PC-3 (cell line): ENCODE data around the gene PIMREG. TPM values are rescaled to one million over a fixed set of nuclear protein-coding genes. Genes with fewer than 3 reads are reported as not detected.

Experiments
- ATAC-seq: fragments of 200-7000 bp; cut with Tn5 transposase; 2 replicates; pipeline ENCODE4 v1.9.1; 2020; ENCODE audit warnings: mild to moderate bottlenecking, moderate library complexity
- BruUV-seq: library from RNA; stranded (reverse); fragments of 400-500 nt; replicated peaks from 2 replicates; lab custom pipeline; 2021; lab: Mats Ljungman, UMichigan
- CTCF ChIA-PET: fragments of 300-600 bp; sonication (Branson Sonifier 250); formaldehyde crosslinking; loops from one replicate; lab custom pipeline; 2022; ENCODE audit warnings: antibody characterized with exemption; lab: Charles Lee
- POLR2A ChIA-PET: fragments of 300-600 bp; sonication (Branson Sonifier 250); formaldehyde crosslinking; loops from one replicate; lab custom pipeline; 2022; ENCODE audit warnings: antibody characterized with exemption; ENCODE audit not compliant: unreplicated experiment; lab: Charles Lee
- DNase-seq: peaks from one replicate; pipeline ENCODE4 v3.0.0-alpha.2; 2015
- H2AFZ ChIP-seq: fragments of 300-600 bp; sonication (generic); 2 replicates; pipeline ENCODE4 v1.6.0; 2016; ENCODE audit warnings: antibody characterized with exemption, low read length
- H3F3A ChIP-seq: fragments of 300-600 bp; sonication (generic); one replicate; pipeline ENCODE4 v1.6.0; 2017; ENCODE audit warnings: antibody characterized with exemption, low read length, control low read depth, mild to moderate bottlenecking; ENCODE audit not compliant: unreplicated experiment
- H3K27ac ChIP-seq: fragments of 300-600 bp; sonication (generic); 2 replicates; pipeline ENCODE4 v1.5.1; 2016; ENCODE audit warnings: mild to moderate bottlenecking, low read length
- H3K27me3 ChIP-seq: fragments of 300-600 bp; sonication (generic); 2 replicates; pipeline ENCODE4 v1.6.1; 2016; ENCODE audit warnings: low read length, mixed read lengths
- H3K36me3 ChIP-seq: fragments of 300-600 bp; sonication (generic); 2 replicates; pipeline ENCODE4 v1.6.1; 2016; ENCODE audit warnings: low read depth, mixed run types, low read length, mixed read lengths
- H3K4me1 ChIP-seq: fragments of 300-600 bp; sonication (generic); 2 replicates; pipeline ENCODE4 v1.5.1; 2016; ENCODE audit warnings: low read length; ENCODE audit not compliant: insufficient read depth
- H3K4me2 ChIP-seq: fragments of 300-600 bp; sonication (generic); 2 replicates; pipeline ENCODE4 v1.6.0; 2016; ENCODE audit warnings: low read length
- H3K4me3 ChIP-seq: fragments of 300-600 bp; sonication (generic); 2 replicates; pipeline ENCODE4 v1.5.1; 2016; ENCODE audit warnings: mild to moderate bottlenecking, low read length, mixed read lengths
- H3K79me2 ChIP-seq: fragments of 300-600 bp; sonication (generic); 2 replicates; pipeline ENCODE4 v1.6.1; 2017; ENCODE audit warnings: low read length, mixed read lengths
- H3K9ac ChIP-seq: fragments of 300-600 bp; sonication (generic); 2 replicates; pipeline ENCODE4 v1.6.0; 2016; ENCODE audit warnings: mild to moderate bottlenecking, low read length
- H3K9me2 ChIP-seq: fragments of 300-600 bp; sonication (generic); replicated peaks from 2 replicates; pipeline ENCODE4 v1.6.1; 2016; ENCODE audit warnings: mixed run types, low read length, mixed read lengths
- H3K9me3 ChIP-seq: fragments of 300-600 bp; sonication (generic); 2 replicates; pipeline ENCODE4 v1.6.1; 2016; ENCODE audit warnings: low read length, mixed read lengths
- H4K20me1 ChIP-seq: fragments of 300-600 bp; sonication (generic); 2 replicates; pipeline ENCODE4 v1.6.1; 2016; ENCODE audit warnings: low read length, mixed read lengths
- CTCF ChIP-seq: fragments of 300-600 bp; sonication (generic); conservative IDR thresholded peaks from 2 replicates; pipeline ENCODE4 v1.5.1; 2017; ENCODE audit warnings: antibody characterized with exemption, low read depth, mild to moderate bottlenecking, low read length
- EZH2 ChIP-seq: fragments of 300-600 bp; sonication (generic); IDR thresholded peaks from one replicate; pipeline ENCODE4 v1.6.1; 2017; ENCODE audit warnings: antibody characterized with exemption, mild to moderate bottlenecking, low read length; ENCODE audit not compliant: unreplicated experiment
- EZH2phosphoT487 ChIP-seq: fragments of 300-600 bp; sonication (generic); IDR thresholded peaks from 2 replicates; pipeline ENCODE4 v1.6.1; 2018; ENCODE audit warnings: mild to moderate bottlenecking, antibody characterized with exemption, low read length, borderline replicate concordance
- intact Hi-C: fragments of 100-400 bp; cut with micrococcal nuclease; formaldehyde crosslinking; loops from 2 replicates; pipeline ENCODE4 v1.9.0; 2023
- total RNA-seq: library from RNA; depleted of rRNA; stranded (reverse); fragments of >200 nt; gene quantifications from 2 replicates; pipeline ENCODE4 v1.2.3, GENCODE V29; 2014

Gene PIMREG
- total RNA-seq, 1 experiment from 2014 or later, result 67.6 TPM

- no peaks in the 10 kb centered on the region for H3K9me3 ChIP-seq
- H3K9ac ChIP-seq, result no peak overlapping the region
- ChIA-PET POLR2A (no interaction called here), CTCF (no interaction called here)
- no peak overlapping the region for H3K4me2 ChIP-seq
- intact Hi-C loops, result loop anchor here (1.0 to 5.0 kb wide), 2 partner anchors 835 to 915 kb away; no protein-coding TSS in a partner anchor
- H3K36me3 ChIP-seq, result no peaks in the 10 kb centered on the region
- no peak overlapping the region for H3K4me3 ChIP-seq
- H2AFZ ChIP-seq, result no peak overlapping the region
- no peaks in the 10 kb centered on the region for H4K20me1 ChIP-seq
- H3K79me2 ChIP-seq, result no peaks in the 10 kb centered on the region
- ATAC-seq (peak; percentile 88), DNase-seq (peak; percentile 82)
- peak; percentile 86 for TF ChIP-seq CTCF
- no peak for TF ChIP-seq EZH2
- H3K27me3 ChIP-seq, result no peaks in the 10 kb centered on the region
- BruUV-seq, result no TSS peak
- H3K4me1 ChIP-seq, result no peaks in the 10 kb centered on the region
- no peaks in the 10 kb centered on the region for H3F3A ChIP-seq
- H3K27ac ChIP-seq, result no peak overlapping the region
- H3K9me2 ChIP-seq, result no peaks in the 10 kb centered on the region
These were observed 22.3 kb upstream of the PIMREG start for GRCh38 chr17:6421700-6422604.

GRCh38 chr17:6422654-6423241 is 21.5 kb upstream of the PIMREG start:
- Histone ChIP-seq H3K9me3 (no peaks in the 10 kb centered on the region), H4K20me1 (no peaks in the 10 kb centered on the region), H3K9ac (no peak overlapping the region), H3K4me1 (no peaks in the 10 kb centered on the region), H3K9me2 (no peaks in the 10 kb centered on the region), H3F3A (no peaks in the 10 kb centered on the region), H2AFZ (no peak overlapping the region), H3K27ac (no peak overlapping the region), H3K27me3 (no peaks in the 10 kb centered on the region), H3K36me3 (no peaks in the 10 kb centered on the region), H3K4me3 (no peak overlapping the region), H3K79me2 (no peaks in the 10 kb centered on the region), H3K4me2 (no peak overlapping the region)
- POLR2A ChIA-PET, result no interaction called here
- TF ChIP-seq EZH2 (no peak), EZH2phosphoT487 (no peak), CTCF (no peak)
- CTCF ChIA-PET, result no interaction called here
- no peak for ATAC-seq
- no TSS peak for BruUV-seq
- intact Hi-C loops, result loop anchor here (1.0 to 5.0 kb wide), 2 partner anchors 835 to 915 kb away; no protein-coding TSS in a partner anchor
- DNase-seq, result no peak

GRCh38 chr17:6423931-6424330 is 20.3 kb upstream of the PIMREG start:
- H3F3A ChIP-seq, result no peaks in the 10 kb centered on the region
- H3K9me2 ChIP-seq, result no peaks in the 10 kb centered on the region
- POLR2A ChIA-PET, result no interaction called here
- no peaks in the 10 kb centered on the region for H3K9me3 ChIP-seq
- no peaks in the 10 kb centered on the region for H3K79me2 ChIP-seq
- intact Hi-C loops, result loop anchor here (5.0 kb wide), 1 partner anchor 917 kb away; no protein-coding TSS in a partner anchor
- no peaks in the 10 kb centered on the region for H4K20me1 ChIP-seq
- H2AFZ ChIP-seq, result no peak overlapping the region
- H3K27me3 ChIP-seq, result no peaks in the 10 kb centered on the region
- no peak overlapping the region for H3K4me2 ChIP-seq
- H3K9ac ChIP-seq, result no peak overlapping the region
- no TSS peak for BruUV-seq
- no peaks in the 10 kb centered on the region for H3K4me1 ChIP-seq
- H3K4me3 ChIP-seq, result no peak overlapping the region
- H3K27ac ChIP-seq, result no peak overlapping the region
- no peak for ATAC-seq
- no peaks in the 10 kb centered on the region for H3K36me3 ChIP-seq
- CTCF ChIA-PET, result interaction anchor here (0.5 kb wide), 1 partner anchor 975 kb away, joined by 3 read pairs; no protein-coding TSS in a partner anchor
- no peak for DNase-seq
- TF ChIP-seq EZH2phosphoT487 (no peak), EZH2 (no peak), CTCF (no peak)
